MCF 10A (cell line): ENCODE data around the gene UBR4. TPM values are rescaled to one million over a fixed set of nuclear protein-coding genes. Genes with fewer than 3 reads are reported as not detected.

Experiments
- BruUV-seq: library from RNA; stranded (reverse); fragments of 400-500 nt; replicated peaks from 2 replicates; lab custom pipeline; 2021; lab: Mats Ljungman, UMichigan
- CTCF ChIA-PET: fragments of 300-600 bp; sonication (Branson Sonifier 250); formaldehyde crosslinking; extraction: SDS; loops from one replicate; lab custom pipeline; 2021; ENCODE audit warnings: antibody characterized with exemption, inconsistent platforms; lab: Yijun Ruan, JAX
- POLR2A ChIA-PET: fragments of 300-600, 350-650 bp; sonication (Branson Sonifier 250); formaldehyde crosslinking; extraction: SDS; loops from one replicate; lab custom pipeline; 2020; ENCODE audit warnings: antibody characterized with exemption, inconsistent platforms; lab: Yijun Ruan, JAX
- DNase-seq: peaks from one replicate; pipeline ENCODE4 v3.0.0-alpha.2; 2018; ENCODE audit not compliant: unreplicated experiment
- H3K27ac Mint-ChIP-seq: one replicate; pipeline ENCODE4 v1.8.0; 2022; ENCODE audit warnings: mild to moderate bottlenecking, low read depth, mixed read lengths; ENCODE audit not compliant: unreplicated experiment
- H3K27me3 Mint-ChIP-seq: one replicate; pipeline ENCODE4 v1.8.0; 2022; ENCODE audit warnings: mixed read lengths; ENCODE audit not compliant: insufficient read depth, unreplicated experiment
- H3K36me3 Mint-ChIP-seq: one replicate; pipeline ENCODE4 v1.8.0; 2022; ENCODE audit warnings: mild to moderate bottlenecking, moderate library complexity, mixed read lengths; ENCODE audit not compliant: insufficient read depth, unreplicated experiment
- H3K4me1 Mint-ChIP-seq: one replicate; pipeline ENCODE4 v1.8.0; 2022; ENCODE audit warnings: mixed read lengths; ENCODE audit not compliant: insufficient read depth, unreplicated experiment
- H3K4me3 Mint-ChIP-seq: one replicate; pipeline ENCODE4 v1.8.0; 2022; ENCODE audit warnings: mild to moderate bottlenecking, moderate library complexity, mixed read lengths; ENCODE audit not compliant: unreplicated experiment
- H3K9me3 Mint-ChIP-seq: one replicate; pipeline ENCODE4 v1.8.0; 2022; ENCODE audit warnings: mixed read lengths; ENCODE audit not compliant: unreplicated experiment
- intact Hi-C: fragments of 100-400 bp; cut with micrococcal nuclease; formaldehyde crosslinking; loops from 2 replicates; pipeline ENCODE4 v1.14.1; 2022
- total RNA-seq: library from RNA; stranded (reverse); gene quantifications from 2 replicates; pipeline ENCODE4 v1.2.3, GENCODE V29; 2022
- TF ChIP-seq, protein P1 (sequence below): fragments of 200-600 bp; IDR thresholded peaks from one replicate; pipeline ENCODE4 v1.8.0; 2022; ENCODE audit warnings: antibody characterized with exemption, mild to moderate bottlenecking; ENCODE audit not compliant: unreplicated experiment

The UBR4 gene
- total RNA-seq, 1 experiment from 2014 or later: 154 TPM

DNA sequence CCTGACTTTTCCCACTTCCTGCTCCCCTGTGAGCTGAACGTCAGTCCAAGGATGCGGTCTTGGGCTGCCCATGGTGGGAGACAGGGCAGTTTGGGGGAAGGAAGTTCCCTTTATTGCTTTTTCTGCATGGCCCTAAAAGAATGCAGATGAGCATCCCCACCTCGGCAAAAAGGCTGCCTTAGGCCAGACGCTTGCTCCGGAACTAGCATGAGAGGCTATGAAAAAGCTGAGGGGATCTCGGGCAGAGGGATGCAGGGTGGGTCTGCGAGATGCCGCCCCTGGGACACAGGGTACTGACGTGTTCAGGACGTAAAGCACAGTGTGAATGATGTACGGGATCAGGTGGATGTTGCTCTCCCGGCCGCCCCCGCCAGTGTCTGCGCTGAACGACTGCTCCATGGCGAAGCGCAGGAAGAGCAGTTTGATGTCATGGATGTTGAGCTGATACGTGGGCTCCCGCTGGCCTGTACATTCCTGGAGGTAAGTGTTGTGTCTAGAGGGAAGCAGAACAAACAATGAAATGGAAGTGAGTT is 125.8 kb downstream of the UBR4 start:
- TF ChIP-seq, protein P1, sequence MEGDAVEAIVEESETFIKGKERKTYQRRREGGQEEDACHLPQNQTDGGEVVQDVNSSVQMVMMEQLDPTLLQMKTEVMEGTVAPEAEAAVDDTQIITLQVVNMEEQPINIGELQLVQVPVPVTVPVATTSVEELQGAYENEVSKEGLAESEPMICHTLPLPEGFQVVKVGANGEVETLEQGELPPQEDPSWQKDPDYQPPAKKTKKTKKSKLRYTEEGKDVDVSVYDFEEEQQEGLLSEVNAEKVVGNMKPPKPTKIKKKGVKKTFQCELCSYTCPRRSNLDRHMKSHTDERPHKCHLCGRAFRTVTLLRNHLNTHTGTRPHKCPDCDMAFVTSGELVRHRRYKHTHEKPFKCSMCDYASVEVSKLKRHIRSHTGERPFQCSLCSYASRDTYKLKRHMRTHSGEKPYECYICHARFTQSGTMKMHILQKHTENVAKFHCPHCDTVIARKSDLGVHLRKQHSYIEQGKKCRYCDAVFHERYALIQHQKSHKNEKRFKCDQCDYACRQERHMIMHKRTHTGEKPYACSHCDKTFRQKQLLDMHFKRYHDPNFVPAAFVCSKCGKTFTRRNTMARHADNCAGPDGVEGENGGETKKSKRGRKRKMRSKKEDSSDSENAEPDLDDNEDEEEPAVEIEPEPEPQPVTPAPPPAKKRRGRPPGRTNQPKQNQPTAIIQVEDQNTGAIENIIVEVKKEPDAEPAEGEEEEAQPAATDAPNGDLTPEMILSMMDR: no peak
- H3K4me1 Mint-ChIP-seq: peaks cover 23% of the 10 kb centered on the region
- ChIA-PET POLR2A (interaction anchor here (1.5 kb wide), 1 partner anchor 182 kb away, joined by 5 read pairs; the partner anchor contains the start of gene ALDH4A1), CTCF (interaction anchor here (0.6 to 1.8 kb wide), 3 partner anchors 12 to 135 kb away, joined by 3 to 12 read pairs (median 3); no protein-coding TSS in a partner anchor)
- H3K36me3 Mint-ChIP-seq: peaks cover 71% of the 10 kb centered on the region
- no peaks in the 10 kb centered on the region for H3K9me3 Mint-ChIP-seq
- no peaks in the 10 kb centered on the region for H3K27me3 Mint-ChIP-seq
- no peak overlapping the region for H3K27ac Mint-ChIP-seq
- no peak for DNase-seq
- no peak overlapping the region for H3K4me3 Mint-ChIP-seq
- intact Hi-C loops: no loop called here
- no TSS peak for BruUV-seq

DNA sequence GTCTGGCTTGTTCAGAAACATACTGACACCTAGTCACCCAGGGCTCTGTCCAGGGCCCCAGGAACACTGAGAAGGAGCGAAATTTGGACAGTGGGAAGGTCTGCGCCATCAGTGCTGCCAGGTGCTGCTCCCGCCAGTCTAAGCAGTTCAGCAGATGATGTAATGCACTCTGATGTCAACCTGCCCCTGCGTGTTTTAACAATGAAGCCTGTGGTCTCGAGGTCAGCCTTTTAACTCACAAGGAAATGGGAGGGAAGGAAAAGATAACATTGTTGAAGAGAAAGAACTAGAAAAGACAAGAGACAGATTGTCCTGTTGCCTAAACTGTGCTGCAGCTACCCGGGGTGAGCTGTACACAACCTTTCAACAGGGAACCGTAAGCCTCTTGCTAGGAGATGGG is 127.0 kb downstream of the UBR4 start:
- intact Hi-C loops: no loop called here
- Mint-ChIP-seq H3K4me3 (no peak overlapping the region), H3K27ac (peak overlapping the region; percentile 42), H3K4me1 (peaks cover 23% of the 10 kb centered on the region), H3K36me3 (peaks cover 68% of the 10 kb centered on the region), H3K9me3 (no peaks in the 10 kb centered on the region), H3K27me3 (no peaks in the 10 kb centered on the region)
- TF ChIP-seq, protein P1: no peak
- BruUV-seq: no TSS peak
- POLR2A ChIA-PET: no interaction called here
- no peak for DNase-seq
- CTCF ChIA-PET: interaction anchor here (0.8 to 1.0 kb wide), 3 partner anchors 8 to 198 kb away, joined by 3 to 4 read pairs (median 4); no protein-coding TSS in a partner anchor

DNA sequence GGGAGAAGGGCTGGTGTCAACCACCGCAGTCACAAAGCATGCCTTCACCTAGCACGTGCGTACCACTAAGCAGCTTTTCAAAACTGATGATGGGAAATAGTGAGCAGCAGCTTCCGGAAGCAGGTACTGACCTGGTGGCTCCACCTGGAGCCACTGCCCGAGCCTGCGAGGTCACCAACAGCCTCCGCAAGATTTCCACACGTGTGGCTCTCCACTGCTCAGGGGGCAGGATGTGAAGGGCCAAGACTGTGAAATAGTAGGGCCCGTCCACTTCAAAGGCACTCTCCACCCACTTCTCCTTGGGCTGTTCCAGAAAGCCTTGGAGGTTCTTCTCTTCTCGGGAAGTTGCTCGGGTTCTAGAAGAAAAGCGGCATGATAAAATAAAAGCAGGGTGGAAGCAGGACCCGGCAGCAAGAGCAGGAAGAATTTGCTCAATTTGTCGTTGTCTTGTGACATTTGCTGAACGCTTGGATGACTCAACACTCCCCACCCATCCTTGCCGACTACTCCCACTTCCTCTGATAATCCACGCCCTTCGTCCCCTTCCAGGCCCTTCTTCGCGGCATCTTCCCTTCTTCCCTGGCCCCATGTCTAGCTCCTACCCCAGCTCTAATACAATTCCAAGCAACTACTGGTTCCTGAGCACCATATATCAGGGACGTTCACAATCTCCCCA is 128.7 kb downstream of the UBR4 start:
- Mint-ChIP-seq H3K4me1 (peaks cover 23% of the 10 kb centered on the region), H3K27ac (peak overlapping the region; percentile 53)

DNA sequence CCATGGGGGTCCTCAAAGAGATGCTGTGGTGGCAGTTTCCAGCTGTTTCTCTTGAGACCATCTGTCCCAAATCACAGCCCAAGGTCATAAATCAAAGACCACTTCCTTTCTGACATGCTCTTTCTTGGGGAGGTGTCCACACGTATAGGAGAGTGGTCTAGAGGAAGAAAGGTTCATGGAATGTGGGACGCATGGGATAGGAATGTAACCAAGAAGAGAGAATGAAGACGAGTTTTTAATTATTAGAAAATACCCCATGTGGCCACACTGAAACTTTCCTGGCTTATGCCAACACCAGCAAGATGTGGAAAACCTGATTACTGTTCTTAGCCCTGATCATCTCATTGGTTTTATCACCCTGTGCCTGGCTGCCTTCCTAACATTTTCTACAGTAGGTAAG is 129.3 kb downstream of the UBR4 start:
- peaks cover 24% of the 10 kb centered on the region for H3K4me1 Mint-ChIP-seq
- no peaks in the 10 kb centered on the region for H3K27me3 Mint-ChIP-seq
- POLR2A ChIA-PET: interaction anchor here (1.1 kb wide), 1 partner anchor 118 kb away, joined by 3 read pairs; no protein-coding TSS in a partner anchor
- DNase-seq: no peak
- peaks cover 87% of the 10 kb centered on the region for H3K36me3 Mint-ChIP-seq
- BruUV-seq: no TSS peak
- no peaks in the 10 kb centered on the region for H3K9me3 Mint-ChIP-seq
- H3K4me3 Mint-ChIP-seq: no peak overlapping the region
- peak overlapping the region; percentile 53 for H3K27ac Mint-ChIP-seq
- TF ChIP-seq, protein P1: no peak
- intact Hi-C loops: no loop called here
- CTCF ChIA-PET: interaction anchor here (0.6 to 1.7 kb wide), 2 partner anchors 47 to 168 kb away, joined by 4 to 5 read pairs; no protein-coding TSS in a partner anchor

More for the DNA sequence above, 128.7 kb downstream of the UBR4 start:
- DNase-seq: peak; percentile 47
- Mint-ChIP-seq H3K4me3 (no peak overlapping the region), H3K9me3 (no peaks in the 10 kb centered on the region), H3K36me3 (peaks cover 83% of the 10 kb centered on the region), H3K27me3 (no peaks in the 10 kb centered on the region)
- intact Hi-C loops: no loop called here
- ChIA-PET POLR2A (no interaction called here), CTCF (interaction anchor here (0.6 to 1.7 kb wide), 2 partner anchors 47 to 169 kb away, joined by 4 to 5 read pairs; no protein-coding TSS in a partner anchor)
- BruUV-seq: no TSS peak
- TF ChIP-seq, protein P1: no peak
